ENCODE measurements around the gene ADAM22.

Gene ADAM22

GRCh38 chr7:88121335-88121734 lies 187.3 kb downstream of the ADAM22 start:
- TF ChIP-seq CTCF (IDR thresholded peaks at IDR 0.05; ENCODE audit: insufficient read depth, low read length, missing control alignments): no peak
- POLR2A ChIA-PET: no interaction called here
- H3K4me3 ChIP-seq (ENCODE audit: low read depth, low read length): no peak overlapping the region
- no peak for DNase-seq (ENCODE audit: low read depth, low spot score)
- CTCF ChIA-PET: no interaction called here

GRCh38 chr7:88127637-88128290 lies 193.7 kb downstream of the ADAM22 start:
- ChIA-PET CTCF (no interaction called here), POLR2A (no interaction called here)
- no peak for TF ChIP-seq CTCF (IDR thresholded peaks at IDR 0.05; ENCODE audit: insufficient read depth, low read length, missing control alignments)
- no peak for DNase-seq (ENCODE audit: low read depth, low spot score)
- H3K4me3 ChIP-seq (ENCODE audit: low read depth, low read length): no peak overlapping the region

- ChIA-PET CTCF (no interaction called here), POLR2A (no interaction called here)
- no peak for DNase-seq (ENCODE audit: low read depth, low spot score)
- no peak overlapping the region for H3K4me3 ChIP-seq (ENCODE audit: low read depth, low read length)
- no peak for TF ChIP-seq CTCF (IDR thresholded peaks at IDR 0.05; ENCODE audit: insufficient read depth, low read length, missing control alignments)
These were observed 198.7 kb downstream of the ADAM22 start for GRCh38 chr7:88132725-88133124.

- no peak for TF ChIP-seq CTCF (IDR thresholded peaks at IDR 0.05; ENCODE audit: insufficient read depth, low read length, missing control alignments)
- H3K4me3 ChIP-seq (ENCODE audit: low read depth, low read length): no peak overlapping the region
- POLR2A ChIA-PET: no interaction called here
- DNase-seq (ENCODE audit: low read depth, low spot score): no peak
- CTCF ChIA-PET: no interaction called here
These were observed 206.9 kb downstream of the ADAM22 start for GRCh38 chr7:88140947-88141346.

GRCh38 chr7:88141479-88141878 lies 207.4 kb downstream of the ADAM22 start:
- CTCF ChIA-PET: no interaction called here

GRCh38 chr7:88141953-88142352 lies 207.9 kb downstream of the ADAM22 start:
- CTCF ChIA-PET: no interaction called here

More at GRCh38 chr7:88141479-88141878, 207.4 kb downstream of the ADAM22 start:
- TF ChIP-seq CTCF (IDR thresholded peaks at IDR 0.05; ENCODE audit: insufficient read depth, low read length, missing control alignments): no peak
- DNase-seq (ENCODE audit: low read depth, low spot score): no peak
- POLR2A ChIA-PET: no interaction called here
- H3K4me3 ChIP-seq (ENCODE audit: low read depth, low read length): no peak overlapping the region

More at GRCh38 chr7:88141953-88142352, 207.9 kb downstream of the ADAM22 start:
- no peak for TF ChIP-seq CTCF (IDR thresholded peaks at IDR 0.05; ENCODE audit: insufficient read depth, low read length, missing control alignments)
- POLR2A ChIA-PET: no interaction called here
- no peak for DNase-seq (ENCODE audit: low read depth, low spot score)
- no peak overlapping the region for H3K4me3 ChIP-seq (ENCODE audit: low read depth, low read length)
